Breast epithelium (tissue), 4 donors: ENCODE measurements around the gene RPGR. TPM values are rescaled to one million over a fixed set of nuclear protein-coding genes. Genes with fewer than 3 reads are reported as not detected.

Source experiments
- DNase-seq, 2 donors: peaks; one replicate each; pipeline ENCODE4 v3.0.0-alpha.2; 2019; ENCODE audit warnings: low spot score in 2 of 2
- H3K27ac ChIP-seq, 2 donors: fragments of 200-600 bp; sonication (generic) in 1 of 2; one replicate each; pipeline ENCODE4 v1.5.1; 2016 to 2019; ENCODE audit warnings: mild to moderate bottlenecking in 1 of 2
- H3K27me3 ChIP-seq, 2 donors: fragments of 200-600 bp; sonication (generic) in 1 of 2; one replicate each; pipeline versions ENCODE4 v1.5.1 to v1.6.0; 2017 to 2019; ENCODE audit warnings: control low read depth in 1 of 2, mild to moderate bottlenecking in 1 of 2
- H3K36me3 ChIP-seq: fragments of 200-600 bp; one replicate; pipeline ENCODE4 v1.5.1; 2019
- H3K4me1 ChIP-seq, 2 donors: fragments of 200-600 bp; sonication (generic); one replicate each; pipeline ENCODE4 v1.5.1; 2016 to 2019; ENCODE audit warnings: control low read depth in 1 of 2
- H3K4me3 ChIP-seq, 3 donors: fragments of 200-600 bp; sonication (generic); 1 replicate in 2 of 3; 2 replicates in 1 of 3; pipeline ENCODE4 v1.5.1; 2016 to 2019; ENCODE audit warnings: mild to moderate bottlenecking in 3 of 3, moderate library complexity in 2 of 3
- H3K9me3 ChIP-seq, 2 donors: fragments of 200-600 bp; sonication (generic) in 1 of 2; one replicate each; pipeline ENCODE4 v1.5.1; 2016 to 2019; ENCODE audit warnings: control low read depth in 1 of 2
- POLR2A ChIP-seq: fragments of 450-650 bp; IDR thresholded peaks from one replicate; pipeline ENCODE4 v1.6.1; 2016; ENCODE audit warnings: antibody characterized with exemption, mild to moderate bottlenecking, moderate library complexity
- POLR2AphosphoS5 ChIP-seq, 3 donors: sonication (generic); formaldehyde crosslinking; IDR thresholded peaks; one replicate each; pipeline ENCODE4 v1.6.1; 2017; ENCODE audit warnings: antibody characterized with exemption in 3 of 3
- intact Hi-C: fragments of 100-400 bp; cut with DNase I; formaldehyde crosslinking; loops from one replicate; pipeline ENCODE4 v1.15.1; 2023; ENCODE audit warnings: low total_unique reads
- total RNA-seq, 3 donors: library from RNA; depleted of rRNA; stranded (reverse); fragments of >200 nt; gene quantifications; one replicate each; pipeline ENCODE4 v1.1.0, GENCODE V29; 2016
- TF ChIP-seq, protein P1 (sequence below), 3 donors: fragments of 450-650 bp; IDR thresholded peaks; one replicate each; pipeline ENCODE4 v1.5.1; 2016 to 2017; ENCODE audit warnings: antibody characterized with exemption in 3 of 3, mild to moderate bottlenecking in 3 of 3, moderate library complexity in 3 of 3

The RPGR gene
- total RNA-seq, 3 donors from 2014 or later: 33.1 to 40.3 (median 38.6) TPM

DNA sequence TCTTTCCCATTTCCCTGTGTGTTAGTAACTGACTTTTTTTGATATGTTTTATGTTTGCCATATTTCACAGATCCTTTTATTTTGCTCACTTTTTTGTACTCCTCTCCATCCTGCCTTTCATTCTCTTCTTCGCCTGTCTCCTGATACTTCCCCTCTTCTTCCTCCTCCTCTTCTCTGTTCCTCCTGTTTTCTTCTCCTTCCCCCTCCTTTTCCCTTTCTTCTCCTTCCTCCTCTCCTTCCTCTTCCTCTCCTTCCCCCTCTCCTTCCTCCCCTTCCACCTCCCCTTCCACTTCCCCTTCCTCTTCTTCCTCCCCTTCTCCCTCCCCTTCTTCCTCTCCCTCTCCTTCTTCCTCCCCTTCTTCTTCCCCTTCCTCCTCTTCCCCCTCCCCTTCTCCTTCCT is 41.7 kb downstream of the RPGR start:
- H3K27ac ChIP-seq: no peak overlapping the region
- H3K27me3 ChIP-seq: peaks cover 0 to 12% of the 10 kb centered on the region in 2 donors
- H3K4me1 ChIP-seq: no peaks in the 10 kb centered on the region
- H3K36me3 ChIP-seq: no peaks in the 10 kb centered on the region
- DNase-seq: no peak
- no peaks in the 10 kb centered on the region for H3K9me3 ChIP-seq
- intact Hi-C loops: no loop called here
- TF ChIP-seq, protein P1, sequence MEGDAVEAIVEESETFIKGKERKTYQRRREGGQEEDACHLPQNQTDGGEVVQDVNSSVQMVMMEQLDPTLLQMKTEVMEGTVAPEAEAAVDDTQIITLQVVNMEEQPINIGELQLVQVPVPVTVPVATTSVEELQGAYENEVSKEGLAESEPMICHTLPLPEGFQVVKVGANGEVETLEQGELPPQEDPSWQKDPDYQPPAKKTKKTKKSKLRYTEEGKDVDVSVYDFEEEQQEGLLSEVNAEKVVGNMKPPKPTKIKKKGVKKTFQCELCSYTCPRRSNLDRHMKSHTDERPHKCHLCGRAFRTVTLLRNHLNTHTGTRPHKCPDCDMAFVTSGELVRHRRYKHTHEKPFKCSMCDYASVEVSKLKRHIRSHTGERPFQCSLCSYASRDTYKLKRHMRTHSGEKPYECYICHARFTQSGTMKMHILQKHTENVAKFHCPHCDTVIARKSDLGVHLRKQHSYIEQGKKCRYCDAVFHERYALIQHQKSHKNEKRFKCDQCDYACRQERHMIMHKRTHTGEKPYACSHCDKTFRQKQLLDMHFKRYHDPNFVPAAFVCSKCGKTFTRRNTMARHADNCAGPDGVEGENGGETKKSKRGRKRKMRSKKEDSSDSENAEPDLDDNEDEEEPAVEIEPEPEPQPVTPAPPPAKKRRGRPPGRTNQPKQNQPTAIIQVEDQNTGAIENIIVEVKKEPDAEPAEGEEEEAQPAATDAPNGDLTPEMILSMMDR (IDR thresholded peaks at IDR 0.05): no peak
- TF ChIP-seq POLR2AphosphoS5 (IDR thresholded peaks at IDR 0.05) (no peak), POLR2A (no peak)
- H3K4me3 ChIP-seq: no peak overlapping the region

DNA sequence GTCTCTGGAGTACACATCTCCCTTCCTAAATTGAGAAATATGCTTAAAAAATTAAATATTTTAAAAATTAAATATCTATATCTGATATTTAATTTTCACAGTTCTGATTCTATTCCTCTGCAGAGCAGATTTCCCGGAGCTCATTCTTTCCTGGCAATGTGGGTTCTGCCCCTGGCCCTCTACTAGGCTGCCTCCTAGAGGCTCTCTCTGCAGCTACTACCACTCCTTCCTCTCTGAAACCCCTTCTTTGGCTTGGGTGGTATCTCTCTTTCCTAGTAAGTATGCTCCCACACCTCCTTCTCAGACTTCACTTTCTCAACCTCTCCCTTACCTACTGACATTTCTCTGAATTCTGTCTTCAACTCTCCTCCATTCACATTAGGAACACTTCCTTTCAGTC is 45.3 kb downstream of the RPGR start:
- DNase-seq: no peak
- Histone ChIP-seq H3K4me3 (no peak overlapping the region), H3K36me3 (no peaks in the 10 kb centered on the region), H3K27me3 (peaks cover 0 to 10% of the 10 kb centered on the region in 2 donors), H3K9me3 (no peaks in the 10 kb centered on the region), H3K27ac (no peak overlapping the region), H3K4me1 (no peaks in the 10 kb centered on the region)
- intact Hi-C loops: no loop called here
- TF ChIP-seq POLR2A: no peak
- TF ChIP-seq POLR2AphosphoS5 (IDR thresholded peaks at IDR 0.05): no peak
- TF ChIP-seq, protein P1 (IDR thresholded peaks at IDR 0.05): no peak

DNA sequence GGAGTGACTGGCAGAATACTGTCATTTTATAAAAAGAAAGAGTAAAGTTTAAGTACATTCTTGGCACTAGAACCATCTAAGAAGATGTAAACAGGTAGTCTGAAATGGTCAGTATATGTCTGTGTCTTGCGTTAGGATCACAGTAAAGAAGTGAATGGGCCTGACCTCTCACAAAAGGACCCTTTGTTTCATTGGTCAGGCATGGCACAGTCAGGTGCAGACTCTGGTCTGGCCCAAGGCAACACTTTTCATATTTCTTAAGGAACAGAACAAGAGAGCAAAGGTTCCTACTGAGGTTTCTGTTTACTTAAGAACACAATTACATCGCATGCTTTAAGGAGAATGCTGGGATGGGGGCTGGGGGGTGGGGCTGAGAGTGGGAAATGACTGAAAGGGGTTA is 48.1 kb downstream of the RPGR start:
- no peak overlapping the region for H3K4me3 ChIP-seq
- no peaks in the 10 kb centered on the region for H3K9me3 ChIP-seq
- peaks cover 0 to 4% of the 10 kb centered on the region in 2 donors for H3K27me3 ChIP-seq
- no peak for TF ChIP-seq POLR2A
- TF ChIP-seq, protein P1 (IDR thresholded peaks at IDR 0.05): no peak
- TF ChIP-seq POLR2AphosphoS5 (IDR thresholded peaks at IDR 0.05): no peak
- no peaks in the 10 kb centered on the region for H3K4me1 ChIP-seq
- intact Hi-C loops: no loop called here
- DNase-seq: no peak
- H3K27ac ChIP-seq: no peak overlapping the region
- no peaks in the 10 kb centered on the region for H3K36me3 ChIP-seq

DNA sequence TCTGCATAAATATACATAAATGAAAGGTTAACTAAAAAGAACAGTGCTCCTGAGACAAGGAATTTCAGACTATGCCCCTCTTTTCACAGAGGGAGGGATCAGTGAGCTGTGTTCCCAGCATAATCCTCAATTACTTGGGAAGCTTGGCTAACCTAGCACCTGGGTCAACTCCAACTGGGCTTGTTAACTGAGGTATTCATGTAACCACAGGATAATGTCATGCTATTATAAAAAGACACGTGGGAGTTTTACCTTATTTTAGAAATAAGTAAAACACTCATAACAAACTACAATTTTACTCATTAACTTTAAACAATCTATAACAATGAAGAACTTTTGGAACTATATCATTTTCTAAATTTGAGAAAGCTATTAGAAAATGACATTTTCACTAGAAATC is 48.6 kb downstream of the RPGR start:
- Histone ChIP-seq H3K27me3 (peaks cover 0 to 4% of the 10 kb centered on the region in 2 donors), H3K9me3 (no peaks in the 10 kb centered on the region), H3K4me3 (no peak overlapping the region), H3K4me1 (no peaks in the 10 kb centered on the region), H3K27ac (no peak overlapping the region), H3K36me3 (no peaks in the 10 kb centered on the region)
- TF ChIP-seq POLR2A (no peak), POLR2AphosphoS5 (IDR thresholded peaks at IDR 0.05) (no peak)
- TF ChIP-seq, protein P1 (IDR thresholded peaks at IDR 0.05): no peak
- intact Hi-C loops: no loop called here
- DNase-seq: peak in 1 of 2 donors; percentile 19

DNA sequence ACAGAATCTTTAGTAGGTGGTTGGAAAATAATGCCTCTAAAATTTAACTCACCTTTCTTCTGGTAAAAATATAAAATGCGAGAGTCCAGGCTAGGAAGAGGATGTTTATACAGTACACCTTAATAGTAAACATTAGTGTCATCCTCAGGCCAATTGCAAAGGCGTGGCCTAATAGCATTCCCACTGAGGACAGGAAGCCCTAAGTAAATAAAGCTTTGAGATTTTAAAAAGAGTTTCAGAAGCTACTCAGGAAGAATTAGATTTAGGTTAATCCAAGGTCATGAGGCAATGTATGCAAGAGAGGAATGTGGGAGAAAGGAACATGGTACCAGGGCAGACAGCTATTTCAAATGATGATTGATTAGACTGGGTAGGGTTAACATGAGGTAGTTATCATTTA is 49.5 kb downstream of the RPGR start:
- H3K9me3 ChIP-seq: no peaks in the 10 kb centered on the region
- no peak overlapping the region for H3K4me3 ChIP-seq
- no peaks in the 10 kb centered on the region for H3K36me3 ChIP-seq
- H3K4me1 ChIP-seq: no peaks in the 10 kb centered on the region
- H3K27me3 ChIP-seq: peaks cover 0 to 4% of the 10 kb centered on the region in 2 donors
- DNase-seq: no peak
- H3K27ac ChIP-seq: no peak overlapping the region
- TF ChIP-seq POLR2A (no peak), POLR2AphosphoS5 (IDR thresholded peaks at IDR 0.05) (no peak)
- TF ChIP-seq, protein P1 (IDR thresholded peaks at IDR 0.05): no peak
- intact Hi-C loops: no loop called here
